Activated T-cell treated with anti-CD3 and anti-CD28 coated beads for 48 hours (primary cell): ENCODE results near the gene CXCL14.
A peak's percentile ranks its signal among the peaks of the same experiment; 100 is the strongest.

Experiments used
- DNase-seq: peaks from one replicate; pipeline ENCODE4 v3.0.0-alpha.2; 2020; ENCODE audit warnings: low read depth

CXCL14 gene

GRCh38 chr5:135578685-135579341 lies at the start of gene CXCL14:
CXCL14 (minus strand) TSS chr5:135578991; CDS start chr5:135578778, 213 bp downstream.
- DNase-seq, result peak; percentile 19

- no peak for DNase-seq
These were observed 47.8 kb upstream of the CXCL14 start for GRCh38 chr5:135626636-135627035.

GRCh38 chr5:135625961-135626360 lies 47.2 kb upstream of the CXCL14 start:
- no peak for DNase-seq

- DNase-seq, result no peak
These were observed 46.7 kb upstream of the CXCL14 start for GRCh38 chr5:135625486-135625885.

GRCh38 chr5:135625061-135625460 lies 46.3 kb upstream of the CXCL14 start:
- no peak for DNase-seq

- no peak for DNase-seq
These were observed 44.5 kb upstream of the CXCL14 start for GRCh38 chr5:135623186-135623715.

- no peak for DNase-seq
These were observed 36.9 kb upstream of the CXCL14 start for GRCh38 chr5:135615581-135616260.

- DNase-seq, result no peak
These were observed 36.4 kb upstream of the CXCL14 start for GRCh38 chr5:135615171-135615570.

GRCh38 chr5:135609981-135610380 lies 31.2 kb upstream of the CXCL14 start:
- no peak for DNase-seq

- no peak for DNase-seq
These were observed 30.1 kb upstream of the CXCL14 start for GRCh38 chr5:135608761-135609443.

GRCh38 chr5:135608361-135608760 lies 29.6 kb upstream of the CXCL14 start:
- no peak for DNase-seq

GRCh38 chr5:135606431-135606830 lies 27.6 kb upstream of the CXCL14 start:
- DNase-seq, result no peak

- no peak for DNase-seq
These were observed 26.4 kb upstream of the CXCL14 start for GRCh38 chr5:135605221-135605620.

GRCh38 chr5:135604056-135604455 lies 25.3 kb upstream of the CXCL14 start:
- DNase-seq, result no peak

GRCh38 chr5:135602882-135603721 lies 24.3 kb upstream of the CXCL14 start:
- no peak for DNase-seq

- DNase-seq, result no peak
These were observed 22.7 kb upstream of the CXCL14 start for GRCh38 chr5:135601466-135601865.

GRCh38 chr5:135600971-135601381 lies 22.2 kb upstream of the CXCL14 start:
- no peak for DNase-seq

GRCh38 chr5:135600152-135600570 lies 21.4 kb upstream of the CXCL14 start:
- DNase-seq, result no peak

GRCh38 chr5:135599421-135600151 lies 20.8 kb upstream of the CXCL14 start:
- DNase-seq, result no peak

GRCh38 chr5:135598691-135599395 lies 20.1 kb upstream of the CXCL14 start:
- no peak for DNase-seq

GRCh38 chr5:135596788-135597187 lies 18.0 kb upstream of the CXCL14 start:
- no peak for DNase-seq
